Kidney (tissue), 14 donors: ENCODE measurements around the gene NEGR1. TPM values are rescaled to one million over a fixed set of nuclear protein-coding genes. Genes with fewer than 3 reads are reported as not detected.

Experiments used
- DNase-seq, 5 donors: peaks; one replicate each; pipeline ENCODE4 v3.0.0-alpha.2; 2013 to 2020
- FAIRE-seq: peaks from 2 replicates; lab custom pipeline; 2012; peaks lifted over from hg19 to GRCh38; lab: Jason Lieb, UNC
- H3K27ac ChIP-seq, 2 donors: one replicate each; pipeline ENCODE4 v1.7.0; 2013; ENCODE audit warnings: low read depth in 2 of 2, low read length in 2 of 2, inconsistent platforms in 1 of 2
- H3K27me3 ChIP-seq: one replicate; pipeline ENCODE4 v1.7.1; 2013; ENCODE audit warnings: low read length, inconsistent platforms; ENCODE audit not compliant: control insufficient read depth, insufficient read depth
- H3K36me3 ChIP-seq, 3 donors: one replicate each; pipeline versions ENCODE4 v1.7.0 to v1.7.1; 2013; ENCODE audit warnings: low read length in 3 of 3, control low read depth in 1 of 3, inconsistent platforms in 1 of 3; ENCODE audit not compliant: insufficient read depth in 3 of 3, control insufficient read depth in 2 of 3
- H3K4me1 ChIP-seq, 3 donors: one replicate each; pipeline versions ENCODE4 v1.7.0 to v1.7.1; 2013; ENCODE audit warnings: low read length in 3 of 3, inconsistent platforms in 1 of 3, low read depth in 1 of 3; ENCODE audit not compliant: control insufficient read depth in 2 of 3, insufficient read depth in 2 of 3
- H3K4me3 ChIP-seq, 3 donors: one replicate each; pipeline versions ENCODE4 v1.7.0 to v1.8.1; 2013; ENCODE audit warnings: low read length in 3 of 3, control low read depth in 1 of 3, inconsistent platforms in 1 of 3
- H3K9ac ChIP-seq, 3 donors: one replicate each; pipeline versions ENCODE4 v1.7.0 to v1.7.1; 2013; ENCODE audit warnings: low read length in 3 of 3, control low read depth in 1 of 3, inconsistent platforms in 1 of 3
- H3K9me3 ChIP-seq, 3 donors: one replicate each; pipeline versions ENCODE4 v1.7.0 to v1.7.1; 2013; ENCODE audit warnings: low read length in 3 of 3, control low read depth in 1 of 3, inconsistent platforms in 1 of 3; ENCODE audit not compliant: control insufficient read depth in 2 of 3, insufficient read depth in 1 of 3
- CTCF ChIP-seq: IDR thresholded peaks from 3 replicates; pipeline ENCODE4 v1.5.1; 2012; ENCODE audit warnings: mild to moderate bottlenecking, moderate library complexity, borderline replicate concordance; ENCODE audit not compliant: insufficient read depth; ENCODE audit errors: extremely low read depth
- intact Hi-C: fragments of 100-400 bp; cut with DNase I; formaldehyde crosslinking; loops from one replicate; pipeline ENCODE4 v1.11.1; 2022
- polyA plus RNA-seq: library from polyadenylated mRNA; stranded (reverse); fragments of 350-450 nt; fragmentation: Illumina TruSeq; extraction: RNeasy Lipid Tissue Mini Kit (QIAGEN cat#74804); gene quantifications from one replicate; pipeline ENCODE4 v1.2.3, GENCODE V29; 2014; ENCODE audit warnings: low read depth, low replicate concordance; ENCODE audit not compliant: insufficient read depth
- total RNA-seq: library from RNA; stranded (reverse); fragmentation: NEBNext Ultra II Directional; extraction: Animal tissue kit (Norgen Biotek cat#: 25700); gene quantifications from one replicate; pipeline ENCODE4 v1.2.1, GENCODE V29; 2021
- donor health status: control.
- donor health status: control.
- donor health status: control.
- donor health status: control.
- donor health status: control.
- donor health status: DM: yes; HTN: yes; CAD: no.
- donor health status: Normal renal cell carcinoma (clear cell type).

The NEGR1 gene
- total and polyA plus RNA-seq, 2 donors from 2014 or later: 3.0 to 10.2 TPM

- H3K4me3 ChIP-seq: no peak overlapping the region
- intact Hi-C loops: no loop called here
- FAIRE-seq (no peak), DNase-seq (no peak)
- H3K9me3 ChIP-seq: no peaks in the 10 kb centered on the region
- H3K9ac ChIP-seq: no peak overlapping the region
- no peaks in the 10 kb centered on the region for H3K36me3 ChIP-seq
- no peak for TF ChIP-seq CTCF
- H3K27me3 ChIP-seq: no peaks in the 10 kb centered on the region
- no peak overlapping the region for H3K27ac ChIP-seq
- H3K4me1 ChIP-seq: no peaks in the 10 kb centered on the region
These were observed 184.3 kb downstream of the NEGR1 start for GRCh38 chr1:72097851-72098570.

- TF ChIP-seq CTCF: no peak
- Histone ChIP-seq H3K9ac (no peak overlapping the region), H3K36me3 (no peaks in the 10 kb centered on the region), H3K4me3 (no peak overlapping the region), H3K9me3 (no peaks in the 10 kb centered on the region), H3K4me1 (no peaks in the 10 kb centered on the region), H3K27me3 (no peaks in the 10 kb centered on the region), H3K27ac (no peak overlapping the region)
- no peak for FAIRE-seq
- intact Hi-C loops: no loop called here
- no peak for DNase-seq
These were observed 188.1 kb downstream of the NEGR1 start for GRCh38 chr1:72094209-72094608.

GRCh38 chr1:72086394-72086793 is 195.9 kb downstream of the NEGR1 start:
- Histone ChIP-seq H3K9ac (no peak overlapping the region), H3K27ac (no peak overlapping the region), H3K4me3 (no peak overlapping the region), H3K27me3 (no peaks in the 10 kb centered on the region), H3K9me3 (no peaks in the 10 kb centered on the region), H3K4me1 (no peaks in the 10 kb centered on the region), H3K36me3 (no peaks in the 10 kb centered on the region)
- DNase-seq (no peak), FAIRE-seq (no peak)
- TF ChIP-seq CTCF: no peak
- intact Hi-C loops: no loop called here
